Parathyroid adenoma (tissue), 2 donors: ENCODE results near the gene PGRMC1.

Experiments
- H2AFZ ChIP-seq: fragments of 300-600 bp; sonication (generic); one replicate; pipeline ENCODE4 v1.7.0; 2017; ENCODE audit warnings: antibody characterized with exemption, mild to moderate bottlenecking
- H3K27ac ChIP-seq: fragments of 300-600 bp; sonication (generic); one replicate; pipeline ENCODE4 v1.7.0; 2017
- H3K27me3 ChIP-seq: fragments of 300-600 bp; sonication (generic); one replicate; pipeline ENCODE4 v1.7.0; 2017; ENCODE audit warnings: low read length; ENCODE audit not compliant: control insufficient read depth, insufficient read depth
- H3K36me3 ChIP-seq: fragments of 300-600 bp; sonication (generic); one replicate; pipeline ENCODE4 v1.7.0; 2017; ENCODE audit warnings: low read length; ENCODE audit not compliant: control insufficient read depth, insufficient read depth
- H3K4me1 ChIP-seq: fragments of 300-600 bp; sonication (generic); one replicate; pipeline ENCODE4 v1.7.0; 2017; ENCODE audit warnings: control low read depth
- H3K4me2 ChIP-seq: fragments of 300-600 bp; sonication (generic); one replicate; pipeline ENCODE4 v1.7.0; 2017; ENCODE audit warnings: low read length
- H3K4me3 ChIP-seq: fragments of 300-600 bp; sonication (generic); one replicate; pipeline ENCODE4 v1.7.0; 2017; ENCODE audit warnings: low read depth, low read length
- H3K79me2 ChIP-seq: fragments of 300-600 bp; sonication (generic); one replicate; pipeline ENCODE4 v1.7.0; 2017; ENCODE audit warnings: control low read depth
- H3K9ac ChIP-seq: fragments of 300-600 bp; sonication (generic); one replicate; pipeline ENCODE4 v1.7.0; 2017; ENCODE audit warnings: mild to moderate bottlenecking
- H3K9me3 ChIP-seq: fragments of 300-600 bp; sonication (generic); one replicate; pipeline ENCODE4 v1.7.0; 2017; ENCODE audit warnings: low read length; ENCODE audit not compliant: control insufficient read depth
- TF ChIP-seq, protein P1 (sequence below): fragments of 300-600 bp; sonication (generic); IDR thresholded peaks from one replicate; pipeline ENCODE4 v1.7.0; 2017; ENCODE audit warnings: antibody characterized with exemption, mild to moderate bottlenecking
- donor health status: primary hyperparathyroidism.

Gene PGRMC1

GRCh38 chrX:119238557-119238956 is 2.5 kb downstream of the PGRMC1 start:
- TF ChIP-seq, protein P1, sequence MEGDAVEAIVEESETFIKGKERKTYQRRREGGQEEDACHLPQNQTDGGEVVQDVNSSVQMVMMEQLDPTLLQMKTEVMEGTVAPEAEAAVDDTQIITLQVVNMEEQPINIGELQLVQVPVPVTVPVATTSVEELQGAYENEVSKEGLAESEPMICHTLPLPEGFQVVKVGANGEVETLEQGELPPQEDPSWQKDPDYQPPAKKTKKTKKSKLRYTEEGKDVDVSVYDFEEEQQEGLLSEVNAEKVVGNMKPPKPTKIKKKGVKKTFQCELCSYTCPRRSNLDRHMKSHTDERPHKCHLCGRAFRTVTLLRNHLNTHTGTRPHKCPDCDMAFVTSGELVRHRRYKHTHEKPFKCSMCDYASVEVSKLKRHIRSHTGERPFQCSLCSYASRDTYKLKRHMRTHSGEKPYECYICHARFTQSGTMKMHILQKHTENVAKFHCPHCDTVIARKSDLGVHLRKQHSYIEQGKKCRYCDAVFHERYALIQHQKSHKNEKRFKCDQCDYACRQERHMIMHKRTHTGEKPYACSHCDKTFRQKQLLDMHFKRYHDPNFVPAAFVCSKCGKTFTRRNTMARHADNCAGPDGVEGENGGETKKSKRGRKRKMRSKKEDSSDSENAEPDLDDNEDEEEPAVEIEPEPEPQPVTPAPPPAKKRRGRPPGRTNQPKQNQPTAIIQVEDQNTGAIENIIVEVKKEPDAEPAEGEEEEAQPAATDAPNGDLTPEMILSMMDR = no peak
- no peak overlapping the region for H3K4me2 ChIP-seq

GRCh38 chrX:119240356-119240755 is 4.3 kb downstream of the PGRMC1 start:
- Histone ChIP-seq H3K9me3 (no peaks in the 10 kb centered on the region), H3K4me2 (no peak overlapping the region), H3K79me2 (no peaks in the 10 kb centered on the region), H3K27ac (no peak overlapping the region), H3K27me3 (no peaks in the 10 kb centered on the region), H2AFZ (no peak overlapping the region), H3K4me1 (peaks cover 2% of the 10 kb centered on the region), H3K9ac (no peak overlapping the region), H3K36me3 (no peaks in the 10 kb centered on the region), H3K4me3 (no peak overlapping the region)
- TF ChIP-seq, protein P1 = no peak

More at GRCh38 chrX:119238557-119238956, 2.5 kb downstream of the PGRMC1 start:
- H3K4me3 ChIP-seq = no peak overlapping the region
- no peak overlapping the region for H3K9ac ChIP-seq
- H3K4me1 ChIP-seq = peaks cover 2% of the 10 kb centered on the region
- no peaks in the 10 kb centered on the region for H3K36me3 ChIP-seq
- H3K79me2 ChIP-seq = no peaks in the 10 kb centered on the region
- H3K27me3 ChIP-seq = no peaks in the 10 kb centered on the region
- no peaks in the 10 kb centered on the region for H3K9me3 ChIP-seq
- H3K27ac ChIP-seq = no peak overlapping the region
- no peak overlapping the region for H2AFZ ChIP-seq

- TF ChIP-seq, protein P1 = no peak
- Histone ChIP-seq H3K9ac (no peak overlapping the region), H3K4me2 (no peak overlapping the region), H3K79me2 (no peaks in the 10 kb centered on the region), H3K4me3 (no peak overlapping the region), H2AFZ (no peak overlapping the region), H3K36me3 (no peaks in the 10 kb centered on the region), H3K4me1 (no peaks in the 10 kb centered on the region), H3K27me3 (no peaks in the 10 kb centered on the region), H3K27ac (no peak overlapping the region), H3K9me3 (no peaks in the 10 kb centered on the region)
Measured at GRCh38 chrX:119247702-119248101, 11.6 kb downstream of the PGRMC1 start.

- Histone ChIP-seq H3K4me3 (no peak overlapping the region), H2AFZ (no peak overlapping the region), H3K9me3 (no peaks in the 10 kb centered on the region), H3K36me3 (no peaks in the 10 kb centered on the region), H3K4me1 (no peaks in the 10 kb centered on the region), H3K4me2 (no peak overlapping the region), H3K27me3 (no peaks in the 10 kb centered on the region), H3K9ac (no peak overlapping the region), H3K27ac (no peak overlapping the region), H3K79me2 (no peaks in the 10 kb centered on the region)
- TF ChIP-seq, protein P1 = no peak
Measured at GRCh38 chrX:119249891-119250290, 13.8 kb downstream of the PGRMC1 start.

DNA sequence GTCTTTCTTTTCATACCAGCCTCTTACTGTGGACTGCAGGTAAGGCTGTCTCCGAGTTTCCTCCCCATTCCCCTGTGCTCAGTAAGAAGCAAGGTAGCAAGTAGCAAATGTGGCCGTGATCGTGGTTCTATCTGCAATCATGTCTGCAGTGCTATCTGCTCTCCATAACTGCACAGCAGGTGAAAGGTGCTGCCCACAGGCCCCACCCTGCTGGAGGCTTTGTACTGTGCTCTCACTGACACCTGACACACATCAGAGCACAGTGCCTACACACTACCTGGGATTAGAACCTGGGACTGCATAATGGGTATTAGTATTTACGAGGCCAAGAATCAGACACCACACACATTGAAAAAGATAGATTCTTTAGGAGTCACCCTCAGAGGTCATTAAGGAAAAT is 15.3 kb downstream of the PGRMC1 start:
- no peaks in the 10 kb centered on the region for H3K4me1 ChIP-seq
- no peak overlapping the region for H3K27ac ChIP-seq
- H3K9me3 ChIP-seq = no peaks in the 10 kb centered on the region
- no peak overlapping the region for H2AFZ ChIP-seq
- H3K27me3 ChIP-seq = no peaks in the 10 kb centered on the region
- no peak overlapping the region for H3K9ac ChIP-seq
- no peak overlapping the region for H3K4me2 ChIP-seq
- H3K79me2 ChIP-seq = no peaks in the 10 kb centered on the region
- TF ChIP-seq, protein P1 = no peak
- H3K4me3 ChIP-seq = no peak overlapping the region
- no peaks in the 10 kb centered on the region for H3K36me3 ChIP-seq
